HTERT RPE-1 (cell line): ENCODE measurements around the gene TSPOAP1.

Source experiments
- in situ Hi-C: fragments of 300-500 bp; cut with MboI; formaldehyde crosslinking; loops from 4 replicates; pipeline ENCODE4 v1.14.3; 2020; ENCODE audit warnings: low sequenced_read_pairs

Gene TSPOAP1

GRCh38 chr17:58279016-58279711 is 49.4 kb downstream of the TSPOAP1 start:
- in situ Hi-C loops, result no loop called here

GRCh38 chr17:58278661-58279015 is 50.0 kb downstream of the TSPOAP1 start:
- in situ Hi-C loops, result no loop called here

GRCh38 chr17:58277802-58278595 is 50.6 kb downstream of the TSPOAP1 start:
- in situ Hi-C loops, result no loop called here

GRCh38 chr17:58277107-58277801 is 51.3 kb downstream of the TSPOAP1 start:
- in situ Hi-C loops, result no loop called here

- in situ Hi-C loops, result no loop called here
These were observed 52.2 kb downstream of the TSPOAP1 start for GRCh38 chr17:58276423-58276822.

GRCh38 chr17:58275417-58275816 is 53.2 kb downstream of the TSPOAP1 start:
- in situ Hi-C loops, result no loop called here

GRCh38 chr17:58273453-58274104 is 55.0 kb downstream of the TSPOAP1 start:
- in situ Hi-C loops, result no loop called here

GRCh38 chr17:58272367-58273280 is 56.0 kb downstream of the TSPOAP1 start:
- in situ Hi-C loops, result no loop called here

- in situ Hi-C loops, result no loop called here
These were observed 57.2 kb downstream of the TSPOAP1 start for GRCh38 chr17:58271216-58271931.

GRCh38 chr17:58270476-58271215 is 57.9 kb downstream of the TSPOAP1 start:
- in situ Hi-C loops, result no loop called here

- in situ Hi-C loops, result no loop called here
These were observed 58.9 kb downstream of the TSPOAP1 start for GRCh38 chr17:58269557-58270291.

- in situ Hi-C loops, result no loop called here
These were observed 59.6 kb downstream of the TSPOAP1 start for GRCh38 chr17:58268774-58269556.

GRCh38 chr17:58268326-58268725 is 60.3 kb downstream of the TSPOAP1 start:
- in situ Hi-C loops, result no loop called here

GRCh38 chr17:58267347-58268324 is 61.0 kb downstream of the TSPOAP1 start:
- in situ Hi-C loops, result no loop called here

- in situ Hi-C loops, result no loop called here
These were observed 62.4 kb downstream of the TSPOAP1 start for GRCh38 chr17:58265902-58266875.
